ENCODE data around the gene PAK4. TPM values are rescaled to one million over a fixed set of nuclear protein-coding genes. Genes with fewer than 3 reads are reported as not detected.

Gene PAK4
- total RNA-seq, 1 donor from 2014 or later = 18.0 TPM

DNA sequence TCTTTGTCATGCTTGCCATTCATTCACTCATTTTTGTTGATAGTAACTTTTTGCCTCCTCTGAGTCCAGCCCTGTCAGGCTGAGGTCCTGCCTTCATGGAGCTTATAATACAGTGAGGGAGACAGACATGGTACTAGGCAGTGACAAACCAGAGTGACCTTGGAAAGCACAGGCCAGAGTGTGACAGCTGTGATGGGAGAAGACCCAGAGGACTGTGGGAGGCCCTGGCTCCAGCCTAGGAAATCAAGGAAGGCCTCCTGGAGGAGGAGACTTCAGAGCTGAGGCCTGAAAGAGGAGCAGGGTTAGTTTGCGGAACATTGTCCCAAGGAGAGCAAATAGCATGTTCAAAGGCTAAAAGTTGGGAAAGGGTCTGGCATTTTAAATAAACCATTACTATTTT lies 20.5 kb downstream of the PAK4 start:
- DNase-seq (ENCODE audit: low spot score) = no peak

DNA sequence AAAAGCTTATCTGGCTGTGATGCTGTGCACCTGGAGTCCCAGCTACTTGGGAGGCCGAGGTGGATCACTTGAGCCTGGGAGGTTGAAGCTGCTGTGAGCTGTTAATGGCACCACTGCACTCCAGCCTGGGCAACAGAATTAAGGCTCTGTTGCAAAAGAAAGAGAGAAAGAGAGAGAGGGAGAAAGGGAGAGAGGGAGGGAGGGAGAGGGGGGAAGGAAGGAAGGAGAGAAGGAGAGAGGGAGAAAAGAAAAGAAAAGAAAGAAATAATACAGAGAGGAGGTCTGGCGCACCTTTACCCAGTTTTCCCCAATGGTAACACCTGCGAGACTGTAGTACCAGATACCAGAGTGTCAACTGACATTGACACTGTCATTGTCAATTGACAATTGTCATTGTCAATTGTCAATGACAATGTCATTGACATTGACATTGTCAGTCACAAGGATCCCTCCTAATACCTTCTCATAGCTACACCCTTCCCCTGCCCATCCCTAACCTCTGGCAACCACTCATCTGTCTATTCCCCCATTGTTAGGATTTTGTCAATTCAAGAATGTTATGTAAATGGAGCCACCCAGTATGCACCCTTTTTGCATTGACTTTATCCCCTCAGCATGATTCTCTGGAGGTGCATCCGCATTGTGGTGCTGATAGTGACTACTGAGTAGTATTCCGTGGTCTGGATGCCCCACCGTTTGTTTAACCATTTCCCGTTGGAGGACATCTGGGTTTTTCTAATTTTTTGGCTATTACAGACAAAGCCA lies 21.3 kb downstream of the PAK4 start:
- DNase-seq (ENCODE audit: low spot score) = no peak

DNA sequence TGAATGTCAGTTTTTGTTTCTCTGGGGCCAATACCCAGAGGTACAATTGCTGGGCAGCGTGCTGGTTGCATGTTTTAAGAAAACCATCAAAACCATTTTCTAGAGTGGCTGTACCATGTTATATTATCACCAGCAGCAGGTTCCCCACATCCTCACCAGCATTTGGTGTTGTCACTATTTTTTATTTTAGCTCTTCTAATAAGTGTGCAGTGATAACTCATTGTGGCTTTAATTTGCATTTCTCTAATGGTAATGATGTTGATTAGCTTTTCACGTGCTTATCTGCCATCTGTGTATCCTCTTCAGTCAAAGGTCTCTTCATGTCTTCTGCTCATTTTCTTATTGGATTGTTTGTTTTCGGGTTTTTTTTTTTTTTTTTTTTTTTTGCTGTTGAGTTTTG lies 21.9 kb downstream of the PAK4 start:
- no peak for DNase-seq (ENCODE audit: low spot score)

DNA sequence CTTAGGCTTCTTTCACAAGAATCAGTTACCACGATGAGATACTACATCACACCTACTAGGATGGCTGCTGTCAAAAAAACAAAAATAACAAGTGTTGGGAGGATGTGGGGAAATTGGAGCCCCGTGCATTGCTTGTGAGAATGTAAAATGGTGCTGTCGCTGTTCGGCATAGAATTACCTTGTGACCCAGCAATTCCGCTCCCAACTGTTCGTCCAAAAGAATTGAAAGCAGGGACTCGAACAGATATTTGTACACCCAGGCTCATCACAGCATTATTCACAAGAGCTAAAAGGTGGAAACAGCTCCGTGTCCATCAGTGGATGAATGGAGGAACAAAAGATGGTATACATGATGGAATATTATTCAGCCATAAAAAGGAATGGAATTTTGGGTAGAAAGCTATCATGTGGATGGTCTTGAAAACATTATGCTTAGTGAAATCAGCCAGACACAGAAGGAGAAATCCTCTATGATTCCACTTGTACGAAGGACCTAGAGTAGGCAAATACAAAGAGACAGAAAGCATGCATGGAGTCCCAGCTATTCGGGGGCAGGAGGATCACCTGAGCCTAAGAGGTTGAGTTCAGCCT lies 23.4 kb downstream of the PAK4 start:
- DNase-seq (ENCODE audit: low spot score) = no peak

DNA sequence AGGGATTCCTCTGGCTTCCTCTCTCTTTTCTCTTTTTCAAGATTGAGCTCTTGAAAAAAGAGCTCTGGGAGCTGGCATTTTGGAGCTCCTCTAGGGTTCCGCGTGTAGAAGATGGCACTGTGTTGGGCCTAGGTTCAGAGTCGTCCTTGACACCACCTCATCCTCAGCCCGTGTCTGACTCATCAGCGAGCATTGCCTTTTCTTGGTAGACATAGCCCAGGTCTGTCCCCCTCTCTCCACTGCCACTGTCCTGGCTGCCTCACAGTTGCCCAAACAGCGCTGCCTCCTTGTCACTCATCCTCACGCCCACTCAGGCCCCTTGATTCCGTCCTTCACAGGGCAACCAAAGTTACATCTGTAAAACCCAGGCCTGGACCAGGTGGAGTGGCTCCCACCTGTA lies 24.6 kb downstream of the PAK4 start:
- DNase-seq (ENCODE audit: low spot score) = no peak

DNA sequence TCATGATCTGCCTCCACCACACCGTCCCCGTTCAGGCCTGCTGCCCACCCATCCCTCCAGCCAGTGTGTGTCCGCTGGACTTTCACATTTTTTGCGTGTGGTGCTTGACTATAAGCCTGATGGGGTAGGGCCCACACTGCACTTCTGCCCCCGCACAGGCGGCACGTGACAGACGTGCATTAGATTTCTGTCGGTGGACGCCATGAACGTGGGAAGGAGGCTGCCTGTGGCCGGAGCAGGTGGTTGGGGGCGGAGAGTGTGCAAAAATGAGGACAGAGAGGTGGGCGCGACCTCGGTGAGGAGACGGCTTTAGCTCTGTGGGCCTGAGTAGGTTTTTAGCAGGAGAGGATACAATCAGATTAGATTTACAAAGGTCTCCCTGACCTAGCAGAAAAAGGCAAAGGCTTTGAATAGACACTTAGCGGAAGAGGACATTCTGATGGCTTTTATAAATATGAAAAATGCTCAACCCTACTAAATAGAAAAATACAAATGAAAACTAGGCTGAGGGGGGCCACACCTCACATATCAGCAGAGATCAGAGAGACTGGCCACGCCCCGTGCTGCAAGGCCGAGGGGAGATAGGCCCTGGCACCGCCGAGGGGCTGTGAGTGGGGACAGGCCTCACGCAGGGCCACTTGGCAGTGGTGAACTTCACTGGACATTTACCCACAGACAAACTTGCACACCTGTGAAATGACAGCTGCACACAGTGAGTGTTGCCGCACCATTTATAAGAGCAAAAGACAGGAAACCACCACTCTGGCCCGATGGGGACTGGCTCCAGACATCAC lies 25.4 kb downstream of the PAK4 start:
- DNase-seq (ENCODE audit: low spot score) = no peak

DNA sequence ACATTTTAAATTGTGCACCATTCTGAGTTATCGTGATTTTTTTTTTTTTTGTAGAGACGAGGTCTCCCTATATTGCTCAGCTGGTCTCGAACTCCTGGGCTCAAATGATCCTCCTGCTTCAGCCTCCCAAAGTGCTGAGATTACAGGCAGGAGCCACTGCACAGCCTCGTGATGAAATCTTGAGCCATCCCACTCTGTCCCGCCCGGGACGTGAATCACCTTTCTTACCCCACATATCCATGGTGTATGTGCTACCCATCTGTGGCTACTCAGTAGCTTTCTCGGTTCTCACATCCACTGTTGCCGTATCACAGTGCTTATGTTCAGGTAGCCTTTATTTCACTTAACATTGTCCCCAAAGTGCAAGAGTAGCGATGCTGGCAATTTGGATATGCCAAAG lies 26.5 kb downstream of the PAK4 start:
- no peak for DNase-seq (ENCODE audit: low spot score)

DNA sequence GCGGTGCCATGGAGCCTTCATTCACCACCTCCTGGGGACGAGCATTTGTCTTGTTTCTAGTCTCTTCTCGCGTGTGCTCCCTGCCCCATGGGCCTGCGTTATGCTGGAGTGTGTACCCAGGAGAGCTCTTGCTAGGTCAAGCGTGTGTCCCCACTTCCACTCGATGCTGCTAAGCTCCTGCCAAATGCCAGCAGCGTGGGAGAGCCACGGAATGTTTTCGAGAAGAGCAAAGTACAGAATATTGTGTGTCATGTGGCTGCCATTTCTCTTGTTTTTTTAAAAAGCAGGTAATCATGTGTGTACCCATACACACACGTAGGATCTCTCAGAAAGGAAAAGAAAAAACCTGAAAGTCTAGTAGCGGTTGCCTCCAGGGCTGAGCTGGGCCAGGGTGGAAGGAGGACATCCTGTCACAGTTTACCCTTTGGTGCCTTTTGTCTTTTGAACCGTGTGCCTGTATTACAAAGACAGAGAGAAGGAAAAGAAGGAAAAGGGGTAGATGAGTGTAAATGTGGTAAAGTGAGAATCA lies 28.6 kb downstream of the PAK4 start:
- no peak for DNase-seq (ENCODE audit: low spot score)

DNA sequence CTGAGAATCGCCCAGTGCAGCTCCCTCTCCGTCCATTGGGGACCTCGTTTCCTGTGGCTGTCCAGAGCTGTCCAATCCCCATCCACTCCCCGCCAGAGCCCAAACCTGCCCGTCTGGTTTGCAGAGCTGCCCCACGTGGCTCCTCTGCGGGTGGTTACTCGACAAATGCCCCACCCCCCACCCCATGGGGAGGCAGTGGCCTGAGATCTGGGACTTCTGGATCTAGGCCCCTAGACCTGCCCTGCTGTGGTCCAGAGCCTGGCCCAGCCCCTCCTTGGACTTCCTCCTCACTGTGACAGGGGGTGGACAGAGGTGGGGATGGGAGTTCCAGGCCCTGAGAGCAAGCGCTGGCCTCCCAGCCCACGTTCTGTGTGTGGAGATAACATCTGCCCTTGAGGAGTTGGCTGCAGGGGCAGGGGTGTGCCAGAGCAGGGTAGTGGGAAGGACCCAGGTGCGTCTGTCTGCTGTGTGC lies 29.1 kb downstream of the PAK4 start:
- DNase-seq (ENCODE audit: low spot score) = no peak

DNA sequence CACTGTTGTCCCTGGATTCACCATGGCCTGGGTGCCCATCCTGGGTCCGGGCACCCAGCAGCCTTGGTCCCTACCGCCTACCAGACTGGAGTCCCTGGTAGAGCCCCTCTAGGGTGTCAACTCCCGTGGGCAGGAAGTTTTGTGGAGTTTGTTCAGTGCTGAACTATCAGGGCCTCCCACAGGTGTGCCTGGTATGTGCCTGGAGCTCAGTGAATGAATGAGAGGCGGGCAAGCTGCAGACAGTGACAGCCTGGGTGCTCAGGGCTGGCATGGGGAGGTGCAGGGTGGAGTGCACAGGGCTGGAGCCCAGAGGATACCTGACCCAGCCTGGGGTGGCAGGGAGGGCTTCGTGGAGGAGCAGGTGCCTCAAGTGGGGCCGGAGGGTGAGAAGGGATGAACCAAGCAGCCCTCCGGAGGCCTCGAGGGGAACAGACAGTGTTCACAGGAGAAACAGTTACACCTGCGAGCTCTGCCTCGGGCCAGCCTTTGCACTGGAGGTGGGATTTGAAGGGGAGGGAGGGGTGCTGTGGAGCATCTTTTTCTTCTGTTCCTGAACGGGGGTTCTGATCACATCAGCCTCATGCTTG lies 29.6 kb downstream of the PAK4 start:
- DNase-seq (ENCODE audit: low spot score) = no peak

DNA sequence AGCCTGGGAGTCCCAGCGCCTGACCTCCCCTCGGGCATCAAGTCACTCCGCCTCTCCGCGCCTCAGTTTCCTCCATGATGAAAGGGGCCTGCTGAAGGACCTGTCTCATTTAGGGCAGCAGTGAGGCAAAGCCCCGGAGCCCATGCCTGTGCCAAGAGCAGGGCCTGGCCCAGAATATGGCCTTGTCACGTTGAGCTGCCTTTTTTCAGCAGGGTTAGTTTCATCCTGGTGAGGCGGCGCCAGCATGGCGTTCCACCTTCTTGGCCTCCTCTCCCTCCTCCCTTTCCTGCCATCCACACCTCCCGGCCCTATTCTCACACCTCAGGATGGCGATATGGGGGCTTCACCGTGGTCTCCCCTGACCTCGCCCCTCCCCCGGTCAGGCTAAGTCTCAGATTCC lies 30.2 kb downstream of the PAK4 start:
- no peak for DNase-seq (ENCODE audit: low spot score)

DNA sequence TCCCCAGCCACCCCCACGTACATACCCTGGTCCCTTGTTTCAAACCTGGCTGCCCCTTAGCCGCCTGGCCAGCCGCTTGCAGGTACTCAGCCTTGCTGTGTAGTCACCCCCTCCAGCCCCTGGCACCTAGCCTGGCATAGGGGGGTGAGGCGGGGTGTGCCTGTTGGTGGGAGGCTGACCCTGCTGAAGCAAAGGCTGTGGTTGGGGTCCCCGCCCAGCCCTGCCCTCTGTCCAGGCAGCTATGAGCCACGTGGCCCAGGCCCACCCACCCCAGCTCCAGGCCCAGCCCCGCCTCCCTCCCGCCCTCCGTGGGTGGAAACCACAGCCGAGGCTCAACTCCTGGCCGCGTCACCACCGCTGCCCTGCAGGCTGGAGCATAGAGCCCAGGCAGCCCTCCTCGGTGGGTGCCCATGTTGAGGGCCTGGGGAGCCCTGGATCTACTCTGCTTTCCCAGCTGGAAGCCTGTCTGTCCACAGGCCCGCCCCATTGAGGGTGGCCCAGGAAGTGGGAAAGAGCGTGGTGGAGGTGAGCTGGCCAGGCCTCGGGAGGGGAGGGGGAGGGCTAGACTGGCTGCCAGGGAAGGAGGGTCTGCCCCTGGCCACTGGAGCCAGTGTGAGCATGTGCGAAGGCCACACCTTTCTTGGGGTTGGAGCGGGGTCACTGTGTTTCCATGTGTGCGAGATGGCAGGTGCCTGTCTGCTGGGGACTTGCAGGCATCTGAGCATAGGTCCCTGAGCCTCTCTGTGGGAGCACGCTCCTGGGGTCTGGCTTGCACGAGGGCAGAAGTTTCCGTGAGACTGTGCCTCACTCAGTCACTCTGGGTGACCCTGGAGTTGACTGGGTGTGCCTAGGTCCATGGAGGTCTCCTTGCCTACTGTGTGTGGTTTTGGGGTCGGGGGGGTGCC lies 31.0 kb downstream of the PAK4 start:
- no peak for DNase-seq (ENCODE audit: low spot score)

DNA sequence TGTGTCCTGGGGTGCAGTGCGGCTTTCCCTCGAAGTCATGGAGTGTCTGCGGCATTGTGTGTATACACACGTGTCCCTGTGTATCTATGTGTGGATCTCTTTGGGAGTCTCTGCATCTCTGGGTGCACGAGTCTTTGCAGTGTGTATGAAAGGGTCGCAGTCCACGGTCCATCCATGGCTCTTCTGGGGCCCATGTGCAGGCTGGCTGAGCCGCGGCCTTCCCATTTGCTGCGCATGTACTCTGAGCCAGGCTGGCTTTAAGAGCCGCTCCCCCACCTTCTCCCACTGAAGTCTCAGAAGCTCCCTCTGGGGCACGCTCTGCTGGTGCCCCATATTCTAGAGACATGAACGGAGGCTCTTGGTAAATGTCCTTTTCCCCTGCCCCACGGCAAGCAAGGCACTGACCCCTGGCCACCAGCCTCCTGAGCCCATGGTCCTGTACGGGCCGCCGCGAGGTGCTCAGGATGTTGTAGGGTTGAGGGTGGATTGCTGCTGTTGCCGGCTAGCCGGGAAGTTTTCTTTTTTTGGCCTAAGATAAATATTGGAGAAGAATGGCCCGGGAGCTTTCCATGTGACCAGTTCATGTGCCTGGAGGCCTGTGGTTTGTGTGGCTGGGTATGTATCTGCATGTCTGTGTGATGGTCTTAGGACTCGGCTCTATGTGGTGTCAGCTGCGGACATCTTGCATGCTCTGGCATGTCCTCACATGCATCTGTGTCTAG lies 31.9 kb downstream of the PAK4 start:
- no peak for DNase-seq (ENCODE audit: low spot score)

DNA sequence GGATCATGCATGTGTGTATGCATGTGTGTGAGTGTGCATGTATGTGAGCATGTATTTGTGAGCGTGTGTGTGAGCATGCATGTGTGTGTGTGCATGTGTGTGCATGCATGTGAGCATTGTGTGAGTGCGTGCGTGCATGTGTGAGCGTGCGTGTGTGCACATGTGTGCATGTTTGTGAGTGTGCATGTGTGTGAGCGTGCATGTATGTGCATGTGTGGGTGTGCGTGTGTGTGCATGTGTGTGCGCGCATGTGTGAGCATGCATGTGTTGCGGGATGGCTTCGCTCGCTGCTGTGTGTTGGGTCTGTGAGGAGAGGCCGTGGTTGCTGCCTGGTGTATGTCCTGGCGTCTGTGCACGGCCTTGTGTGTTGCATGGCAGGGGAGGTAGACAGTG lies 32.4 kb downstream of the PAK4 start:
- no peak for DNase-seq (ENCODE audit: low spot score)

DNA sequence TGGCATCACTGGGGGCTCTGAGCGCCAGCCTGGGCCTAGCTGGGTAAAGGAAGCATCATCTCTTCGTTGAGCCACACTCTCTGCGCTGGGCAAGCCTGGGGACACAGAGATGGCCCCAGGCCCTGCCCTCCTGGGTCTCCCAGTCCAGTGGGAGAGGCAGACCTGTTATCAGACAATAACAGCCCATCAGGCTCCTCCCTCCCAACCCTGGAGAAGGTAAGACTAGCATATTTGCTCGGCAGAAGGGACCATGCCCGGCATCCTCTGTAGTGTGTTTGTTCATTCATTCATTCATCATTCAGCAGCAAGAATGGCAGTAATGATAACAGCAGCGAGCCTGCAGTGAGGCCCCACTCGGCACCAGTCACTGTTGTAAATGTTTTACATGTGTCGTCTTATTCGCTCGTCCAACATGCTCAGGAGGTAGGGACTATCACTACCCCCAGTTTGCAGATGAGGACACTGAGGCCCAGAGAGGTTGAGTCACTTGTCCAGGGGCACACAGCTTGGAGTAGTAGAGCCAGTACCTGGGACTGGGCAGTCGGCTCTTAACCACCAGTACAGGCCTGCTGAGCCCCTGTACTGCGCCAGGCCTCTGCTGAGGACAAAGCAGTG lies 33.2 kb downstream of the PAK4 start:
- DNase-seq (ENCODE audit: low spot score) = no peak

DNA sequence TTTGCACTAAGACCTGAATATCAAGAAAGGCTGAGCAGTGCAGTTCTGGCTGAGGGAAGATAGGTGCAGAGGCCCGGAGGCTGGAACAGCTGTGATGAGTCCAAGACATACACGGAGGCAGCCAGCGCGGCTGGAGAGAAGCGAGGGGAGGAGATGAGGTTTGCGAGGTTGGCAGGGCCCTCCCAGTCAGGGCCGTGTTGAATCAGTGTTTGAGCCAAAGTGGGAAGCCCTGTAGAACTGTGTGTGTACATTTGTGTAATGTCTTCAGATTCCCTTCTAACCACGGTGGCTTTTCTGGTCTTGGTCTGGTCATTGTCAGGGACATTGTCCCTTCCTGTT lies 34.9 kb downstream of the PAK4 start:
- DNase-seq (ENCODE audit: low spot score) = no peak

DNA sequence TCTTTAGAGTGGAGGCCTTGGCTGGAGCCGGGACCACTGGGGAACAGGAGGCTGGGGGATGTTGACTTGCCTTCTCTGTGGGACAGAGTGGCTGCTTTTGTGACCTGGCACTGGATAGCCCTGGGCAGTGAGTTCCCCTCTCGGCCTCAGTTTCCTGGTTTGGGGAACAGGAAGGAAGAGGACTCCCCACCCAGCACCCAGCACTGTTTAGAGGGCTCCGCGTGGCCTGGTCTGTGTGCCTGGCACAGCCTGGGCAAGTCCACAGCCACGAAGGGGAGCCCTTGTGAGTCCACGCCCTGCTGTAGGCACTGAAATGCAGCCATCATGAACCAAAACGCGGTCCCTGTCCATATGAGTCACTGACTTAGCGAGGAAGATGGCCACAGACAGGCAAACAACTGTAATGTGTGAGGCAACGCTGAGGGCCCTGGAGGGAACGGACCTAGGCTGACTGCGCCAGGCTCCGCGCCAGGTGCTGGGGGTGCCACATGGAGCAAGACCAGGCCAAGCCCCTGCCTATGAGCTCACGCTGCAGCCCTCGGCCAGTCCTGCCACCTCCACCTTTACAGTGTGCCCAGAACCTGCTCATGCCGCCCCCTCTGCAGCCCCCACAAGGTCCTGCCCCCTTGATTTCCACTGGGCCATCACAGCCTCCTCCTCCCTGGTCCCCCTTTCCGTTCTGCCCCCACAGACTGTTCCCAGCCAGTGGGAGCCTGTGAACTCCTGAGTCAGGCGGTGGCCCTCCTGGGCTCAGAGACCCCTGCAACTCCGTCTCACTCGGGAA lies 35.5 kb downstream of the PAK4 start:
- DNase-seq (ENCODE audit: low spot score) = no peak

DNA sequence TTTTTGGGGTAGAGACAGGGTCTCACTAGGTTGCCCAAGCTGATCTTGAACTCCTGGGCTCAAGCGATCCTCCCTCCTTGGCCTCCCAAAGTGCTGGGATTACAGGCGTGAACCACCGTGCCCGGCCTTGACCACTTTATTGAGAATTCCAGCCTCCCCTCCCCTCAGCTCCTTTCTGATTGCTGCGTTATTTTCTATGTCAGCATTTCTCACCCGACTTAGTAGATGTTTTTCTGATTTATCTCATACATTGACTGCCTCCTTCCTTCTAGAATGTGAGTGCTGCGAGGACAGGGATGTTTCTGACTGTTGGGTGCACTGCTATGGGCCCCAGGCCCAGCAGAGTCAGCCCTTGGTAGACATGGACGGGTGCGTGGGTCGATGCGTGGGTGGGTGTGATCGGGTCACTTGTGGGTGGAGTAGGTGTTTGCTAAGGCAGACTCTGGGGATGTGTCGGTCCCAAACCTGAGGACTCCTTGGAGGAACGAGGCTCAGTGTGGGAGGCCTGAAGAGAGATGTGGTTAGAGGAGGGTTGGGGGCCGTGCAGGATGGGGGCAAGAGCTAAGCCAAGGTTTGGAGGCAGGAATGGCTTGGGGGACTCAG lies 37.0 kb downstream of the PAK4 start:
- DNase-seq (ENCODE audit: low spot score) = no peak
